GM13976 (cell line): Measurements from ENCODE around the gene PSTPIP1.

ENCODE experiments used
- DNase-seq: peaks from one replicate; pipeline ENCODE4 v3.0.0; 2012; ENCODE audit warnings: low spot score
- CTCF ChIP-seq: IDR thresholded peaks from 2 replicates; pipeline ENCODE4 v1.5.1; 2012; ENCODE audit warnings: borderline replicate concordance, mild to moderate bottlenecking; ENCODE audit not compliant: insufficient read depth; ENCODE audit errors: extremely low read depth, missing control alignments, control extremely low read depth
- in situ Hi-C: fragments of 300-500 bp; cut with MboI; formaldehyde crosslinking; loops from one replicate; pipeline ENCODE4 v1.12.0; 2022; ENCODE audit warnings: low sequenced_read_pairs, mixed read lengths, inconsistent platforms; ENCODE audit not compliant: unreplicated experiment

The PSTPIP1 gene

GRCh38 chr15:77075528-77075927 is 80.6 kb downstream of the PSTPIP1 start:
- TF ChIP-seq CTCF = no peak
- in situ Hi-C loops = no loop called here
- no peak for DNase-seq

GRCh38 chr15:77076323-77076915 is 81.5 kb downstream of the PSTPIP1 start:
- DNase-seq = no peak
- in situ Hi-C loops = no loop called here
- no peak for TF ChIP-seq CTCF

- in situ Hi-C loops = no loop called here
- no peak for TF ChIP-seq CTCF
- no peak for DNase-seq
These were observed 87.0 kb downstream of the PSTPIP1 start for GRCh38 chr15:77081971-77082370.

GRCh38 chr15:77083381-77084160 is 88.6 kb downstream of the PSTPIP1 start:
- DNase-seq = peak; percentile 59
- in situ Hi-C loops = no loop called here
- TF ChIP-seq CTCF = no peak

GRCh38 chr15:77084436-77084835 is 89.5 kb downstream of the PSTPIP1 start:
- in situ Hi-C loops = no loop called here
- no peak for TF ChIP-seq CTCF
- DNase-seq = no peak

- no peak for TF ChIP-seq CTCF
- in situ Hi-C loops = no loop called here
- DNase-seq = peak; percentile 51
These were observed 90.4 kb downstream of the PSTPIP1 start for GRCh38 chr15:77085297-77085696.
